AG04450 (cell line): ENCODE results near the gene ADARB2. TPM values are rescaled to one million over a fixed set of nuclear protein-coding genes. Genes with fewer than 3 reads are reported as not detected.
"Not testable (repeated sequence)": the region's sequence is repeated elsewhere in the genome, so short reads cannot be mapped to it uniquely, and the experiment has no call there.

ENCODE experiments used
- CTCF ChIA-PET: fragments of 300-600, 350-600 bp; formaldehyde crosslinking; extraction: SDS; loops from one replicate; lab custom pipeline; 2022; ENCODE audit warnings: antibody characterized with exemption, inconsistent platforms; lab: Charles Lee
- POLR2A ChIA-PET: fragments of 350-600 bp; formaldehyde crosslinking; extraction: SDS; loops from one replicate; lab custom pipeline; 2021; ENCODE audit warnings: antibody characterized with exemption, inconsistent platforms; lab: Yijun Ruan, JAX
- DNase-seq: peaks from one replicate; pipeline ENCODE4 v3.0.0-alpha.2; 2011; ENCODE audit warnings: low read depth, low spot score
- H3K27ac ChIP-seq: one replicate; pipeline ENCODE4 v1.5.1; 2012; ENCODE audit warnings: low read depth, low read length, control low read depth
- H3K27me3 ChIP-seq: one replicate; pipeline ENCODE4 v1.6.0; 2012; ENCODE audit warnings: low read length; ENCODE audit not compliant: control insufficient read depth, insufficient read depth
- H3K4me3 ChIP-seq: 2 replicates; pipeline ENCODE4 v1.5.1; 2011; ENCODE audit warnings: mild to moderate bottlenecking, low read depth, low read length, control low read depth
- H3K9me3 ChIP-seq: 2 replicates; pipeline ENCODE4 v1.5.1; 2012; ENCODE audit warnings: low read length; ENCODE audit not compliant: control insufficient read depth, insufficient read depth
- CTCF ChIP-seq: IDR thresholded peaks from 2 replicates; pipeline ENCODE4 v1.5.1; 2011; ENCODE audit warnings: low read depth, low read length, control low read depth, inconsistent platforms
- polyA plus RNA-seq: library from polyadenylated mRNA; depleted of rRNA; stranded (reverse); fragments of >200 nt; gene quantifications from 2 replicates; pipeline ENCODE4 v1.2.3, GENCODE V29; 2011

ADARB2 gene
- polyA plus RNA-seq, 1 experiment = not detected

- TF ChIP-seq CTCF = no peak
- Histone ChIP-seq H3K9me3 (peaks cover 22% of the 10 kb centered on the region), H3K27me3 (no peaks in the 10 kb centered on the region), H3K27ac (no peak overlapping the region), H3K4me3 (no peak overlapping the region)
- DNase-seq = no peak
- CTCF ChIA-PET = no interaction called here
- POLR2A ChIA-PET = no interaction called here
Measured at GRCh38 chr10:1249142-1249920, 488.0 kb downstream of the ADARB2 start.

GRCh38 chr10:1248262-1248630 lies 489.1 kb downstream of the ADARB2 start:
- DNase-seq, H3K27ac ChIP-seq, CTCF ChIA-PET, H3K4me3 ChIP-seq, POLR2A ChIA-PET, H3K27me3 ChIP-seq: not testable (repeated sequence)
- H3K9me3 ChIP-seq = peaks cover 29% of the 10 kb centered on the region

- no peak overlapping the region for H3K27ac ChIP-seq
- H3K27me3 ChIP-seq = no peaks in the 10 kb centered on the region
- no peak overlapping the region for H3K4me3 ChIP-seq
- TF ChIP-seq CTCF = no peak
- ChIA-PET POLR2A (no interaction called here), CTCF (no interaction called here)
- H3K9me3 ChIP-seq = peaks cover 34% of the 10 kb centered on the region
- DNase-seq = no peak
Measured at GRCh38 chr10:1247598-1248261, 489.6 kb downstream of the ADARB2 start.

DNA sequence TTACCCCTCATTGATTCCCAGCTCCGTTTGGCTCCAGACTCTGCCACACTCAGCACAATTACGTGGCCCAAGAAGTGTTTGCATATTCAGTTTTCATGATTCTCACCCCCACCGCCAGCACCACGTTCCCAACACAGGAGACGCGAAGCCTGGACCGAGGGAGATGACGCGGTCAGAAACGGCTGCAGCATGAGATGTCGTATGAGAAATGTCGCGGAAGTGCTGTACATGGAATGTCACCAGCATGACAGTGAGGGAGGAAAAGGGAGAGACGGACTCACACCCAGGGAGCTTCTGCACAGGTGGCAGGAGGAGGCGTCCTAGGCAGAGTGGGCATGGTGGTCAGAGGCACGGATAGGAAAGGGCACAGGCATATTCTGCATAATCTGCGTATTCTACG lies 492.8 kb downstream of the ADARB2 start:
- ChIA-PET CTCF (no interaction called here), POLR2A (no interaction called here)
- Histone ChIP-seq H3K4me3 (no peak overlapping the region), H3K27ac (no peak overlapping the region), H3K9me3 (peaks cover 60% of the 10 kb centered on the region), H3K27me3 (no peaks in the 10 kb centered on the region)
- no peak for DNase-seq
- TF ChIP-seq CTCF = no peak

GRCh38 chr10:1243486-1244234 lies 493.7 kb downstream of the ADARB2 start:
- H3K4me3 ChIP-seq = no peak overlapping the region
- no peaks in the 10 kb centered on the region for H3K27me3 ChIP-seq
- peaks cover 60% of the 10 kb centered on the region for H3K9me3 ChIP-seq
- no peak for DNase-seq
- POLR2A ChIA-PET = no interaction called here
- TF ChIP-seq CTCF = no peak
- CTCF ChIA-PET = no interaction called here
- H3K27ac ChIP-seq = no peak overlapping the region
